GM12891 (cell line): ENCODE results near the gene CRYGD. TPM values are rescaled to one million over a fixed set of nuclear protein-coding genes. Genes with fewer than 3 reads are reported as not detected.
"Not testable (repeated sequence)": the region's sequence is repeated elsewhere in the genome, so short reads cannot be mapped to it uniquely, and the experiment has no call there.

Source experiments
- DNase-seq: peaks from one replicate; pipeline ENCODE4 v3.0.0; 2011; ENCODE audit warnings: low spot score; ENCODE audit not compliant: insufficient read length
- FAIRE-seq: peaks from 2 replicates; lab custom pipeline; 2011; peaks lifted over from hg19 to GRCh38; lab: Jason Lieb, UNC
- PAX5 ChIP-seq: IDR thresholded peaks from 2 replicates; pipeline ENCODE4 v1.6.1; 2011; ENCODE audit warnings: low read length, moderate library complexity, mild to moderate bottlenecking; ENCODE audit not compliant: insufficient read depth, severe bottlenecking
- POLR2A ChIP-seq: IDR thresholded peaks from 2 replicates; pipeline ENCODE4 v1.6.1; 2011; ENCODE audit warnings: low read depth, low read length, control low read depth
- POLR2AphosphoS5 ChIP-seq: IDR thresholded peaks from 2 replicates; pipeline ENCODE4 v1.6.1; 2011; ENCODE audit warnings: low read depth, low read length, control low read depth
- POU2F2 ChIP-seq: IDR thresholded peaks from 2 replicates; pipeline ENCODE4 v1.6.1; 2011; ENCODE audit warnings: low read depth, mild to moderate bottlenecking, control low read depth, low read length, moderate library complexity
- SPI1 ChIP-seq: IDR thresholded peaks from 2 replicates; pipeline ENCODE4 v1.6.1; 2011; ENCODE audit warnings: low read depth, low read length, control low read depth
- TAF1 ChIP-seq: IDR thresholded peaks from 2 replicates; pipeline ENCODE4 v1.6.1; 2011; ENCODE audit warnings: low read depth, low read length, control low read depth
- polyA plus RNA-seq: library from polyadenylated mRNA; unstranded; fragments of >200 nt; gene quantifications from one replicate; pipeline ENCODE4 v1.2.1, GENCODE V29; 2012; ENCODE audit warnings: low read depth, missing spikeins, inconsistent platforms; ENCODE audit not compliant: missing spikeins

CRYGD gene
- polyA plus RNA-seq = not detected

- DNase-seq, FAIRE-seq: not testable (repeated sequence)
Observed at GRCh38 chr2:208124013-208124715, at the start of gene CRYGD. TSS of gene CRYGD (minus strand) at chr2:208124524. CDS start at chr2:208124473, 51 bp downstream.

GRCh38 chr2:208172125-208172524 lies 47.8 kb upstream of the CRYGD start:
- DNase-seq = no peak
- no peak for FAIRE-seq

DNA sequence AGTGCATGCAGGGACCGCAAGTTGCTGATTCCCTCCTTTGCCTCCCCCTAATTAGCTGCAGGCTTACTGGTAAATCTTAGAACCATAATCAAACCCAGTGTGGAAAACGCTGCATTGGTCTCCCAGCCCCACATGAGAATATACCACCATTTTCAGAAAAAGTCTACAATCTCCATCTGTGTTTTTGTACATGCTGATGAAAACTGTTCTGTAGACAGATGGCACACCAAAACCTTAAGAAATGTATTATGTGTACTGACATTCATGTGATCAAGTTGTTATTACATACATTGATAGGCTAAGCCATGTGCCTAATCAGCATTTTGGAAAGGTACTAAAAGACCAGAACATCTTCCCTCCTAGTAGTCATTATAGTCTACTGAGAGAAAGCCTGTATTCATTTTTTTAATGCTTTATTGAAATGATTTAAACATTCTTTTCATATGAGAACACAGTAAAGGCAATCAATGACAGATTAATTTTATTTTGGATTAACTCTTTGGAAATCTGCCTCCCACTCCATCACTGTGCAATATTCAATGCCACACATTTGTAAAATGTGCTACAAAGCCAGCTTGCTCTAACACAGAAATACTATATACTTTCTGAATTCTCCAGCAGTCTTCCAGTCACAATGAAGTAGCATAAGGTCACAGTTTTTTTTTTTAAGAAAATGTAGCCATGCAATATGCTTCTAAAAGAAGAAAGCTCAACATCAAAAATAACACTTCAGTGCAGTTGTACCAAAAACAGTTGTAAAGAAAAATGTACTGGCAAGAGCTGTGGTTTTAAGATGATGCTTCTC lies 40.8 kb upstream of the CRYGD start:
- DNase-seq (no peak), FAIRE-seq (no peak)
- TF ChIP-seq POLR2A = no peak

More at GRCh38 chr2:208172125-208172524, 47.8 kb upstream of the CRYGD start:
- no peak for TF ChIP-seq PAX5
- TF ChIP-seq POLR2AphosphoS5 = no peak
- TF ChIP-seq SPI1 = no peak
- no peak for TF ChIP-seq POLR2A
- no peak for TF ChIP-seq TAF1
- no peak for TF ChIP-seq POU2F2

- DNase-seq (no peak), FAIRE-seq (no peak)
- TF ChIP-seq TAF1 (no peak), PAX5 (no peak), POLR2AphosphoS5 (no peak), SPI1 (no peak)
Observed at GRCh38 chr2:208163489-208163888, 39.2 kb upstream of the CRYGD start, which contains the start of gene CRYGA. TSS of gene CRYGA (minus strand) at chr2:208163589. CDS start at chr2:208163556, 33 bp downstream.

GRCh38 chr2:208156439-208156838 lies 32.1 kb upstream of the CRYGD start:
- DNase-seq (no peak), FAIRE-seq (no peak)
- TF ChIP-seq POLR2A = no peak
- no peak for TF ChIP-seq POLR2AphosphoS5
- no peak for TF ChIP-seq PAX5

- TF ChIP-seq TAF1 = no peak
- TF ChIP-seq POLR2AphosphoS5 = no peak
- TF ChIP-seq PAX5 = no peak
- no peak for TF ChIP-seq POU2F2
- no peak for TF ChIP-seq POLR2A
- no peak for TF ChIP-seq SPI1
- no peak for DNase-seq
- no peak for FAIRE-seq
Observed at GRCh38 chr2:208153156-208153555, 28.8 kb upstream of the CRYGD start.

- DNase-seq = no peak
- TF ChIP-seq POLR2A = no peak
- no peak for TF ChIP-seq POU2F2
- no peak for TF ChIP-seq TAF1
- TF ChIP-seq PAX5 = no peak
- no peak for FAIRE-seq
Observed at GRCh38 chr2:208150956-208151355, 26.6 kb upstream of the CRYGD start.

GRCh38 chr2:208150094-208150493 lies 25.8 kb upstream of the CRYGD start:
- DNase-seq = no peak
- FAIRE-seq = no peak

GRCh38 chr2:208148803-208149202 lies 24.5 kb upstream of the CRYGD start:
- TF ChIP-seq PAX5 = no peak
- no peak for TF ChIP-seq POU2F2
- no peak for TF ChIP-seq POLR2AphosphoS5
- TF ChIP-seq TAF1 = no peak
- no peak for TF ChIP-seq POLR2A
- no peak for TF ChIP-seq SPI1
- FAIRE-seq (no peak), DNase-seq (no peak)

More at GRCh38 chr2:208150094-208150493, 25.8 kb upstream of the CRYGD start:
- TF ChIP-seq SPI1 (no peak), POLR2A (no peak), TAF1 (no peak), PAX5 (no peak), POU2F2 (no peak), POLR2AphosphoS5 (no peak)

GRCh38 chr2:208147759-208148158 lies 23.4 kb upstream of the CRYGD start:
- FAIRE-seq = no peak
- TF ChIP-seq PAX5 (no peak), POLR2A (no peak)
- DNase-seq = no peak

- no peak for FAIRE-seq
Observed at GRCh38 chr2:208147008-208147407, 22.7 kb upstream of the CRYGD start.

More at GRCh38 chr2:208147008-208147407, 22.7 kb upstream of the CRYGD start:
- no peak for TF ChIP-seq TAF1
- TF ChIP-seq SPI1 = no peak
- no peak for TF ChIP-seq PAX5
- no peak for TF ChIP-seq POLR2AphosphoS5
- TF ChIP-seq POLR2A = no peak
- no peak for TF ChIP-seq POU2F2
- DNase-seq = no peak
